NCI-H1105 treated with DMSO at 0.1 percent for 48 hours (cell line): Measurements from ENCODE around the gene CCDC85C.

Experiments used
- DNase-seq: peaks from one replicate; lab custom pipeline; 2025; lab: John Stamatoyannopoulos, UW

The CCDC85C gene

GRCh38 chr14:99572173-99572999 lies 31.6 kb downstream of the CCDC85C start:
- peak; percentile 32 for DNase-seq

GRCh38 chr14:99571303-99571986 lies 32.6 kb downstream of the CCDC85C start:
- peak; percentile 93 for DNase-seq

GRCh38 chr14:99570544-99571302 lies 33.3 kb downstream of the CCDC85C start:
- DNase-seq: no peak

- DNase-seq: no peak
Measured at GRCh38 chr14:99569725-99570543, 34.1 kb downstream of the CCDC85C start.

- peak; percentile 84 for DNase-seq
Measured at GRCh38 chr14:99568567-99569560, 35.1 kb downstream of the CCDC85C start.

GRCh38 chr14:99566390-99567354 lies 37.3 kb downstream of the CCDC85C start:
- DNase-seq: no peak

- DNase-seq: peak; percentile 39
Measured at GRCh38 chr14:99566009-99566389, 38.0 kb downstream of the CCDC85C start.

GRCh38 chr14:99565383-99565782 lies 38.6 kb downstream of the CCDC85C start:
- no peak for DNase-seq

- peak; percentile 68 for DNase-seq
Measured at GRCh38 chr14:99564926-99565259, 39.1 kb downstream of the CCDC85C start.

- peak; percentile 88 for DNase-seq
Measured at GRCh38 chr14:99564256-99564925, 39.6 kb downstream of the CCDC85C start.

GRCh38 chr14:99563749-99564129 lies 40.3 kb downstream of the CCDC85C start:
- no peak for DNase-seq

- DNase-seq: no peak
Measured at GRCh38 chr14:99562856-99563748, 40.9 kb downstream of the CCDC85C start.

GRCh38 chr14:99561864-99562263 lies 42.1 kb downstream of the CCDC85C start:
- DNase-seq: no peak

- no peak for DNase-seq
Measured at GRCh38 chr14:99560922-99561683, 42.9 kb downstream of the CCDC85C start.

GRCh38 chr14:99560403-99560802 lies 43.6 kb downstream of the CCDC85C start:
- DNase-seq: no peak

- no peak for DNase-seq
Measured at GRCh38 chr14:99559286-99559990, 44.6 kb downstream of the CCDC85C start.
